Measurements from ENCODE around the gene VAPB.

Gene VAPB

DNA sequence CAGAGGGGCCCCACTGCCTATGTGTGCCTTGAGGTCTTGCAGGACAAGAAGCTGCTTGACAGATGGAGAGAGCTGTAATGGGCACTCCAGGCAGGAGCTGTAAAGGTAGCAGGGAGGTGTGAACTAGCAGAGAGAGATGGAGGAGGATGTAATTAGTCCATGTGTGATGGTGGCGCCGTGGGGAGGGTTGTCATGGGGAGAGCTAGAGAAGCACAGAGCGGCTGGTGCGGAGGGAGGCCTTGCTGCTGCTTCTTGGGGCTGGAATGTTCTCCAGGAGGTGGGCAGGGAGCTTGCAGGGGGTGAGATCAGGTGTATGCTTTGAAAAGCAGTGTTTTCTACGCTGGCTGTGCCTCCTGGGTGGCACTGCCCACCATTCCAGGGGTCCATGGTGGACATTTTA lies 94.0 kb downstream of the VAPB start:
- DNase-seq (ENCODE audit: low read depth) = no peak

DNA sequence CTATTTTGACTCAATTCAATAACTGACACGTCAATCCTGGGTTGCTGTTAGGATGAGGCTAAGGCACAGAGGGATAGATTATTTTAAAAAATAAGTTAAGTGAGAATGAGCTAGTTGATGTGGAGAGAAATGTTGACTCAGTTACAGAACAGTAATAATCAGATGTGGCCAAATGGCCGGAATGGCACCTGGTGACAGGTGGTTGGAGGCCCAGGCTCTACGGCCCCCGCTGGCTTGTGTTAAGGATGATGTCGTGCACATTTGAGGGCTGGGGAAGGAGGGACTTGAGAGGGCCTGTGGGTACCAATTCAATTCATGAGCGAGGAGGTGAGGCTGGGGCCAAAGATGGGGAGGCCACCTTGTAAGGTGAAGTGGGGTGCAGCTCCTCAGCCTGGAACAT lies 94.4 kb downstream of the VAPB start:
- no peak for DNase-seq (ENCODE audit: low read depth)

DNA sequence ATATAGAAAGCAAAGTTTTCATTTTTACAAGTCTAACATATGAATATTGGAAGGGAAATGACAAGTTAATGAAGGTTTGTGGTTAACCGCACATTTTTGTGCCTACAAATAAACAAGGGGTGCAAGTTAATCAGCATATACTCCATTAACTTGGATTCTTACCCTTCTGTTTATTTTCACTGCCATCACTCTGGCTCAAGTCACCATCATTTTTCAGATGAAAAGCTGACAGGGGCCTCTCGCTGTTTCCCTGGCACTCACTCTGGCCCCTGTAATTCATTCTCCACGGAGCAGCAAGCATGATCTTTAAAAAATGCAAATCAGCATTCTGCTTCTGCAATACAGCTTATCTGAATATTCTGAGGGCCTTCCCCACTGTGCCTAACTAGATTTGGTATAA lies 96.4 kb downstream of the VAPB start:
- DNase-seq (ENCODE audit: low read depth) = no peak

- no peak for DNase-seq (ENCODE audit: low read depth)
These were observed 97.2 kb downstream of the VAPB start for GRCh38 chr20:58486207-58486606.

DNA sequence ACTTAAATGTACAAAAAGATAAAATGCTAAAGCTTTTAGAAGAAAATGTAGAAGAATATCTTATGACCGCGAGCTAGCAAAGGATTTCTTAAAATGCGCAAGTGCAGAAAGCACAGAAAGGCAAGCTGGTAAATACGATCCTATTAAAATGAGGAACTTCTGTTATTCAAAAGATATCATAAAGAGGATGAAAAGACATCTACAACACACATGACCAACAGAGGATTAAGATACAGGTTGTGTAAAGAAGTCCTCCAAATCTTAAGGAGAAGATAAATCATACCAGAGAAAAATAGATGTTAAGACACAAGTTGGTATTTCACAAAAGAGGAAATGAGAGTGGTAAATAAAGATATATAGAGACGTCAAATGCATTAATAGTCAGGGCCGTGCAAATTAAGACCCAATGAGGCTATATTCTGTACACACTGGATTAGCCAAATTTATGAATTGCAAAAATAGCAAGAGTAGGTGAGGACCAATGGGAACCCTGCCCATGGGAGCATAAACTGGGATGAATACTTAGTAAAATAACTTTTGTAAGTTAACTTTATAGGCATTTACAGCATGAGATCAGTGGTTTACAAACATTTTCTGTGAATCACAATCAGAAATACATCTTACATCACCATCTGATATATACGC lies 103.2 kb downstream of the VAPB start:
- no peak for DNase-seq (ENCODE audit: low read depth)

DNA sequence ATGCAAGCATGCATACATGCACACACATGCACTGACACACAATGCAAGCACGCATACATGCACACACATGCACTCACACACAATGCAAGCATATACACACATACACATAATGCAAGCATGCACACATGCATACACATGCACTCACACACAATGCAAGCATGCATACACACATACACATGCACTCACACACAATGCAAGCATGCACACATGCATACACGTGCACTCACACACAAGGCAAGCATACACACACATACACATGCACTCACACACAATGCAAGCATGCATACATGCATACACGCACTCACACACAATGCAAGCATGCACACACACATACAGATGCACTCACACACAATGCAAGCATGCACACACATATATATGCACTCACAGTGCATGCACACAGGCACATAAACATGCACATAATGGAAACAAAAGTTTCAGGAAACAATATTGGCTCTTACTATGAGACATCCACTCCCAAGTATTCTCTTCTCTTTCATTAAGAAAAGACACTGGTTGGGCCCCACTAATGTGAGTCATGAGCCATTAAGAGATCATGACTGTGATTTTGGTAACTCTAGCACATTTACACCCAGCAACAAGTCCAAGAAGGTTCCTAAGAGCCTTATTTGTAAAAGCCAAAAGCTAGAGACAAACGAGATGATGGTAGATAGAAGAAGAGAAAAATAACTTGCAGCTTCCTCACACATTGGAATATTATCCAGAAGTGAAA lies 103.9 kb downstream of the VAPB start:
- no peak for DNase-seq (ENCODE audit: low read depth)

- no peak for DNase-seq (ENCODE audit: low read depth)
These were observed 106.0 kb downstream of the VAPB start for GRCh38 chr20:58494923-58495622.

- DNase-seq (ENCODE audit: low read depth) = no peak
These were observed 106.8 kb downstream of the VAPB start for GRCh38 chr20:58495623-58496428.

DNA sequence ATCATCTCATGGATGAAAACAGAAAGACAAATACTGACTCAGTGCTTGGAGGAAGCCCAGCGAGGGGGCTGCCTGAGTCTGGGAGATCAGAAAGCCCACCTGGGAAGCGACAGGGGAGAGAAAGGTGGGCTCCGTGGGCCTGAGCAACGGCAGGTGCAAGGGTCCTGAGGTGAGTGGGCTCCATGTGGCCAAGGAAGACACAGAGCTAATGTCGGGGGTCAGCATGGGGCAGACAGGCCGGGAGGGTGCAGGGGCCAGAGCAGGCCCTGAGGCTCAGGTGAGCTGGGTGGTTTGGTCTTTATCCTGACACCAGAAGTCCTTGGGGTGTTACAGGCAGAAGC lies 107.4 kb downstream of the VAPB start:
- no peak for DNase-seq (ENCODE audit: low read depth)

DNA sequence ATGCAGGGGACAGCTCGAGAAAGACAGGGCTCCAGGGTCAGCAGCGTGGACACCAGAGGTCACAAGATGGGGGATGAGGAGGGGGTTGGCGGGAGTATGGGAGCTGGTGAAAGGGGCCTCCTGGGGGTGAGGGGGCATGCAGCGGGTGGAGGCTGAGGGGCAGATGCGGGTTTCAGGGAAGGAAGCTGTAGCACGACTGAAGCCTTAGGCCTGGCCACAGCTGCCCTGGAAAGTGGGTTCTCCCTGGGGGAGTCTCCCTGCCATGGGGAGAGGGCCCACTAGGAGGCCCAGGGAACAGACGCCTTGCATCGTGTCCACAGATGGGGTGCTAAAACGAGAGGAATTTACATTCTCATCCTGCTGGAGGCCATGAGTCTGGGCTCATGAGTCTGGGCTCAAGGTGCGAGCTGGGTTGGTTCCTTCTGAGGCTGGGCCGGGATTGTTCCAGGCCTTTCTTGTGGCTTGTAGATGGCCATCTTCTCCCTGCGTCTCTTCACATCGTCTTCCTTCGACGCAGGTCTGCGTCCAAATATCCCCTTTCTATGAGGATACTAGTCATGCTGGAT lies 108.1 kb downstream of the VAPB start:
- DNase-seq (ENCODE audit: low read depth) = no peak

DNA sequence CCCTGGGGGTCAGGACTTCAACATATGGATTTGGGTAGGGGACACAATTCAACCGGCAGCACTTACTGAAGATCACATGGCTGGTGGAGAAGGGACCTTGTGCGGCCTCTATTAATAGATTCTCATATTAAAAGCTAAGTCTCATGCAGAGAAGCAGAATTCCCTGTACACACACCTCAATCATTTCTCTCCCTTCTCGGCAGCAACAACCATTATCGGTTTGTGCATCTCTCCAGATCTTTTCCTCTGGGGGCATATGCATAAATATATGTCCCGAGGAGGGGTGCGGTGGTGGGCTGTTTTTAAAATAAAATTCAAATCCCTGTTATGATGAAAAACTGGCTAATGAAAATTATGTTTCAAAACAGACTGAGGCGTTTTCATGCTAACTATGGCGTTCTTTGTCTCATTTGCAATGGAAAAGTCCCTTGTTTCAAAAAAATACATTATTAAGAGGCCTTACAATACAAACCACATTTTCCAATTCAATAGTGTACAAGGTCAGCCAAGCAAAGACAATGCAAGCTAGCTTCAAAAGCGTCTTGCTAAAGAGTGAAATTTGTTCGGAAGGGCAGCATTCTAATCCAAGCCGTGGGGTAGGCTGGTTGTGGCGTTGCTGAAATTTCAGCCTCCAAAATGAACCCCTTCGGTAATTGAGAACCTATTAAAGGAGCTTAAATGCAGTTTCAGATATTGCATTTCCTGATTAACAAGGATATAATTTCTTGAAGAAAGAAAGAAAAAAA lies 108.9 kb downstream of the VAPB start:
- DNase-seq (ENCODE audit: low read depth) = no peak

- no peak for DNase-seq (ENCODE audit: low read depth)
These were observed 109.5 kb downstream of the VAPB start for GRCh38 chr20:58498470-58499068.

DNA sequence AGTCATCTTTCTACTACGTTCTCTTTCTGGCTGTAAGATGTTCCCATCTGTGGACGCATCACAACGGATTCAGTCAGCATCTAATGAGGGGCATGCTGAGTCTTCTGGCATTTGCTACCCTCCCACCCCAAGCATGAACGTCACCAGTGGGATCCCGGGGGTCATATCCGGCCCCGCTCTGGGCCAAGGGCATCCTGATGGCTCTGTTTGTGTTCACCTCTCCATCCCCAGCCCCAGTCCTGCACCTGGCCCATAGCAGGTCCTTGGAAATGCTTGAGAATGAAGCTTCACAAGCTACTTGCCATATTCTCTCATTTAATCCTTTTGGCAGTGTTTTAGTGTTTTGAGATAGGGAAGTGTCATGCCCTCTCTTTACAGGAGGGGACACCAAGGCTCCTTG lies 111.2 kb downstream of the VAPB start:
- no peak for DNase-seq (ENCODE audit: low read depth)

Measured in activated gamma-delta T cell treated with anti-CD3 and anti-CD28 coated beads, Interleukin-2, amount 50 U/mL, for 16 hours (primary cell).